GM20000 (cell line): ENCODE results near the gene ARAF.

Experiments
- DNase-seq: peaks from one replicate; pipeline ENCODE4 v3.0.0; 2012; ENCODE audit warnings: low spot score
- CTCF ChIP-seq: IDR thresholded peaks from 2 replicates; pipeline ENCODE4 v1.5.1; 2012; ENCODE audit warnings: mild to moderate bottlenecking, control low read depth; ENCODE audit errors: extremely low read depth, missing control alignments

Gene ARAF

GRCh38 chrX:47574547-47575301 is 13.7 kb downstream of the ARAF start:
- TF ChIP-seq CTCF = no peak
- peak; percentile 16 for DNase-seq

GRCh38 chrX:47576021-47576898 is 15.3 kb downstream of the ARAF start:
- DNase-seq = no peak
- TF ChIP-seq CTCF = no peak

GRCh38 chrX:47577424-47577823 is 16.4 kb downstream of the ARAF start:
- no peak for DNase-seq
- TF ChIP-seq CTCF = no peak

GRCh38 chrX:47577901-47578300 is 16.9 kb downstream of the ARAF start:
- TF ChIP-seq CTCF = no peak

GRCh38 chrX:47578692-47579091 is 17.7 kb downstream of the ARAF start:
- no peak for TF ChIP-seq CTCF
- DNase-seq = no peak

More at GRCh38 chrX:47577901-47578300, 16.9 kb downstream of the ARAF start:
- DNase-seq = no peak

- peak; percentile 52 for DNase-seq
- TF ChIP-seq CTCF = no peak
Observed at GRCh38 chrX:47579537-47579936, 18.5 kb downstream of the ARAF start.
